Adrenal gland (tissue), 5 donors: ENCODE measurements around the gene IRX5.

Experiments
- POLR2A ChIP-seq, 2 donors: fragments of 450-650 bp; IDR thresholded peaks; one replicate each; pipeline ENCODE4 v1.6.1; 2017; ENCODE audit warnings: antibody characterized with exemption in 2 of 2, mild to moderate bottlenecking in 2 of 2, moderate library complexity in 1 of 2
- TF ChIP-seq, protein P1 (sequence below), 6 experiments: fragments of 450-650 bp in 4 of 6; fragments of 200-600 bp in 2 of 6; sonication (generic) in 1 of 6; IDR thresholded peaks; 1 replicate in 5 of 6; 2 replicates in 1 of 6; pipeline versions ENCODE4 v1.5.1 to v1.8.0; 2016 to 2021; ENCODE audit warnings: antibody characterized with exemption in 6 of 6, mild to moderate bottlenecking in 2 of 6, moderate library complexity in 1 of 6
- donor health status: DM: no; HTN: no; CAD: no.

DNA sequence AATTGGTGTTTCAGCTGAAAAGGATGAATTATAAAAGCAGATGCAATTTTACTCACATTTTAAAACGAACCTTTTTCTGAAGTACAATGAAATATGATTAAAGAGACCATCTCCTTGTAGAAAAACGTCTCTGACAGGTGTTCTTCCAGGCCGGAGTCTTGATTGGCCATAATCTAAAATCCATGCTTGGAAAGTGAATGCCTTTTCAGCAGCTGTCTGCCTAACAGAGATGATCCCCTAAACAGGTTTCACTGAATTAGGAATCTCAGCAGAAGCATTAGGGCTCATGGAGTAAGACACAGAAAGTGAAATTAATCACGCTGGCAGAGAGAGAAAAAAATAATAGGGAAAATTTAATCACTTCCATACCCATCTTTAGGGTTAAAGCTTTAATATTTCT is 39.3 kb upstream of the IRX5 start:
- TF ChIP-seq, protein P1, sequence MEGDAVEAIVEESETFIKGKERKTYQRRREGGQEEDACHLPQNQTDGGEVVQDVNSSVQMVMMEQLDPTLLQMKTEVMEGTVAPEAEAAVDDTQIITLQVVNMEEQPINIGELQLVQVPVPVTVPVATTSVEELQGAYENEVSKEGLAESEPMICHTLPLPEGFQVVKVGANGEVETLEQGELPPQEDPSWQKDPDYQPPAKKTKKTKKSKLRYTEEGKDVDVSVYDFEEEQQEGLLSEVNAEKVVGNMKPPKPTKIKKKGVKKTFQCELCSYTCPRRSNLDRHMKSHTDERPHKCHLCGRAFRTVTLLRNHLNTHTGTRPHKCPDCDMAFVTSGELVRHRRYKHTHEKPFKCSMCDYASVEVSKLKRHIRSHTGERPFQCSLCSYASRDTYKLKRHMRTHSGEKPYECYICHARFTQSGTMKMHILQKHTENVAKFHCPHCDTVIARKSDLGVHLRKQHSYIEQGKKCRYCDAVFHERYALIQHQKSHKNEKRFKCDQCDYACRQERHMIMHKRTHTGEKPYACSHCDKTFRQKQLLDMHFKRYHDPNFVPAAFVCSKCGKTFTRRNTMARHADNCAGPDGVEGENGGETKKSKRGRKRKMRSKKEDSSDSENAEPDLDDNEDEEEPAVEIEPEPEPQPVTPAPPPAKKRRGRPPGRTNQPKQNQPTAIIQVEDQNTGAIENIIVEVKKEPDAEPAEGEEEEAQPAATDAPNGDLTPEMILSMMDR (IDR thresholded peaks at IDR 0.05): no peak
- TF ChIP-seq POLR2A (IDR thresholded peaks at IDR 0.05): no peak
